Ascending aorta (tissue), 2 donors: ENCODE measurements around the gene SLC46A1. TPM values are rescaled to one million over a fixed set of nuclear protein-coding genes. Genes with fewer than 3 reads are reported as not detected.

Source experiments
- DNase-seq, 2 donors: peaks; one replicate each; pipeline ENCODE4 v3.0.0-alpha.2; 2019; ENCODE audit warnings: low spot score in 2 of 2
- H3K27ac ChIP-seq, 2 donors: fragments of 200-600 bp; sonication (generic); one replicate each; pipeline ENCODE4 v1.5.1; 2016 to 2017; ENCODE audit warnings: mild to moderate bottlenecking in 1 of 2
- H3K27me3 ChIP-seq: fragments of 200-600 bp; sonication (generic); one replicate; pipeline ENCODE4 v1.5.1; 2017
- H3K36me3 ChIP-seq, 2 donors: fragments of 200-600 bp; sonication (generic); one replicate each; pipeline ENCODE4 v1.5.1; 2016
- H3K4me1 ChIP-seq, 2 donors: fragments of 200-600 bp; sonication (generic); one replicate each; pipeline ENCODE4 v1.5.1; 2016 to 2017; ENCODE audit warnings: mild to moderate bottlenecking in 1 of 2
- H3K4me3 ChIP-seq, 2 donors: fragments of 200-600 bp; sonication (generic); one replicate each; pipeline ENCODE4 v1.5.1; 2016 to 2017; ENCODE audit warnings: mild to moderate bottlenecking in 1 of 2
- H3K9me3 ChIP-seq, 2 donors: fragments of 200-600 bp; sonication (generic); one replicate each; pipeline ENCODE4 v1.5.1; 2016
- CTCF ChIP-seq, 3 experiments: fragments of 200-600 bp in 2 of 3; fragments of 450-650 bp in 1 of 3; sonication (generic) in 2 of 3; IDR thresholded peaks; one replicate each; pipeline ENCODE4 v1.5.1; 2016 to 2019; ENCODE audit warnings: antibody characterized with exemption in 3 of 3, mild to moderate bottlenecking in 1 of 3, moderate library complexity in 1 of 3
- intact Hi-C: fragments of 100-400 bp; cut with DNase I; formaldehyde crosslinking; loops from one replicate; pipeline ENCODE4 v1.15.1; 2023
- total RNA-seq: library from RNA; depleted of rRNA; stranded (reverse); fragments of >200 nt; gene quantifications from one replicate; pipeline ENCODE4 v1.1.0, GENCODE V29; 2016

The SLC46A1 gene
- total RNA-seq, 1 donor from 2014 or later, result 9.7 TPM

GRCh38 chr17:28348979-28349378 is 57.0 kb downstream of the SLC46A1 start:
- TF ChIP-seq CTCF (IDR thresholded peaks at IDR 0.05), result no peak
- no peak overlapping the region for H3K27ac ChIP-seq
- H3K27me3 ChIP-seq, result no peaks in the 10 kb centered on the region
- H3K36me3 ChIP-seq, result peaks cover 47 to 81% of the 10 kb centered on the region in 2 donors
- DNase-seq, result no peak
- H3K4me3 ChIP-seq, result no peak overlapping the region
- H3K9me3 ChIP-seq, result no peaks in the 10 kb centered on the region
- intact Hi-C loops, result no loop called here
- peaks cover 16 to 43% of the 10 kb centered on the region in 2 donors for H3K4me1 ChIP-seq

- intact Hi-C loops, result no loop called here
- H3K4me1 ChIP-seq, result peaks cover 16 to 43% of the 10 kb centered on the region in 2 donors
- DNase-seq, result no peak
- H3K36me3 ChIP-seq, result peaks cover 50 to 81% of the 10 kb centered on the region in 2 donors
- H3K4me3 ChIP-seq, result no peak overlapping the region
- H3K27me3 ChIP-seq, result no peaks in the 10 kb centered on the region
- no peak for TF ChIP-seq CTCF (IDR thresholded peaks at IDR 0.05)
- no peaks in the 10 kb centered on the region for H3K9me3 ChIP-seq
- H3K27ac ChIP-seq, result peak overlapping the region; percentile 73 to 79
Observed at GRCh38 chr17:28347261-28347891, 58.6 kb downstream of the SLC46A1 start.

- Histone ChIP-seq H3K27me3 (no peaks in the 10 kb centered on the region), H3K27ac (peak overlapping the region; percentile 73 to 79), H3K9me3 (no peaks in the 10 kb centered on the region), H3K4me1 (peaks cover 16 to 43% of the 10 kb centered on the region in 2 donors), H3K36me3 (peaks cover 51 to 81% of the 10 kb centered on the region in 2 donors), H3K4me3 (no peak overlapping the region)
- TF ChIP-seq CTCF (IDR thresholded peaks at IDR 0.05), result peak in 1 of 3 experiments; percentile 33
- no peak for DNase-seq
- intact Hi-C loops, result no loop called here
Observed at GRCh38 chr17:28346746-28347246, 59.2 kb downstream of the SLC46A1 start.

GRCh38 chr17:28346199-28346580 is 59.8 kb downstream of the SLC46A1 start:
- Histone ChIP-seq H3K27ac (peak overlapping the region; percentile 73 to 79), H3K36me3 (peaks cover 51 to 81% of the 10 kb centered on the region in 2 donors), H3K4me3 (no peak overlapping the region), H3K27me3 (no peaks in the 10 kb centered on the region), H3K9me3 (no peaks in the 10 kb centered on the region), H3K4me1 (peaks cover 16 to 43% of the 10 kb centered on the region in 2 donors)
- no peak for TF ChIP-seq CTCF (IDR thresholded peaks at IDR 0.05)
- intact Hi-C loops, result no loop called here
- DNase-seq, result no peak

- no peak overlapping the region for H3K4me3 ChIP-seq
- H3K9me3 ChIP-seq, result no peaks in the 10 kb centered on the region
- peak overlapping the region; percentile 73 to 79 for H3K27ac ChIP-seq
- peaks cover 16 to 43% of the 10 kb centered on the region in 2 donors for H3K4me1 ChIP-seq
- DNase-seq, result no peak
- H3K36me3 ChIP-seq, result peaks cover 52 to 81% of the 10 kb centered on the region in 2 donors
- intact Hi-C loops, result no loop called here
- H3K27me3 ChIP-seq, result no peaks in the 10 kb centered on the region
- TF ChIP-seq CTCF (IDR thresholded peaks at IDR 0.05), result no peak
Observed at GRCh38 chr17:28345419-28346198, 60.4 kb downstream of the SLC46A1 start.

Other genes with a start within 250 kb of the SLC46A1 start
- not detected for gene TMEM97, start 87.0 kb downstream of the SLC46A1 start, total RNA-seq
- 13.6 TPM for gene IFT20, start 70.7 kb downstream of the SLC46A1 start, total RNA-seq
- gene TNFAIP1, start 70.5 kb downstream of the SLC46A1 start, total RNA-seq, result 66.4 TPM
- gene POLDIP2, start 48.7 kb downstream of the SLC46A1 start, total RNA-seq, result 82.2 TPM
- gene SEBOX, start 41.0 kb downstream of the SLC46A1 start, total RNA-seq, result not detected
- 7.5 TPM for gene VTN, start 35.9 kb downstream of the SLC46A1 start, total RNA-seq
- 121 TPM for gene SARM1, start 34.5 kb downstream of the SLC46A1 start, total RNA-seq
- not detected for gene SLC13A2, start 67.4 kb upstream of the SLC46A1 start, total RNA-seq
- gene FOXN1, start 100.1 kb upstream of the SLC46A1 start, total RNA-seq, result not detected
- gene UNC119, start 146.4 kb upstream of the SLC46A1 start, total RNA-seq, result 33.8 TPM
- 44.6 TPM for gene PIGS, start 165.3 kb upstream of the SLC46A1 start, total RNA-seq
- 24.8 TPM for gene ALDOC, start 170.7 kb upstream of the SLC46A1 start, total RNA-seq
- gene SPAG5, start 192.8 kb upstream of the SLC46A1 start, total RNA-seq, result 1.6 TPM
- 0.32 TPM for gene RSKR, start 208.0 kb upstream of the SLC46A1 start, total RNA-seq
- gene BLTP2, start 238.9 kb upstream of the SLC46A1 start, total RNA-seq, result 104 TPM